Transverse colon (tissue), 4 donors: Measurements from ENCODE around the gene RPL10L. TPM values are rescaled to one million over a fixed set of nuclear protein-coding genes. Genes with fewer than 3 reads are reported as not detected.

ENCODE experiments used
- DNase-seq: peaks from one replicate; pipeline ENCODE4 v3.0.0-alpha.2; 2019
- H3K27ac ChIP-seq, 4 donors: fragments of 200-600 bp; sonication (generic); 2 replicates each; pipeline ENCODE4 v1.5.1; 2016 to 2018; ENCODE audit warnings: inconsistent platforms in 4 of 4
- H3K27me3 ChIP-seq: fragments of 200-600 bp; sonication (generic); 2 replicates; pipeline ENCODE4 v1.5.1; 2017; ENCODE audit warnings: inconsistent platforms
- H3K36me3 ChIP-seq, 4 donors: fragments of 200-600 bp; sonication (generic); 2 replicates each; pipeline ENCODE4 v1.5.1; 2017 to 2019; ENCODE audit warnings: inconsistent platforms in 4 of 4
- H3K4me1 ChIP-seq, 4 donors: fragments of 200-600 bp; sonication (generic); 2 replicates each; pipeline ENCODE4 v1.5.1; 2017 to 2020; ENCODE audit warnings: inconsistent platforms in 4 of 4
- H3K4me3 ChIP-seq, 4 donors: fragments of 200-600 bp; sonication (generic); 1 replicate in 1 of 4; 2 replicates in 3 of 4; pipeline versions ENCODE4 v1.5.1 to v1.6.1; 2017 to 2019; ENCODE audit warnings: inconsistent platforms in 4 of 4
- H3K9me3 ChIP-seq, 2 donors: fragments of 200-600 bp; sonication (generic); 2 replicates each; pipeline ENCODE4 v1.5.1; 2017 to 2019; ENCODE audit warnings: inconsistent platforms in 2 of 2
- EP300 ChIP-seq: sonication (generic); formaldehyde crosslinking; IDR thresholded peaks from one replicate; pipeline ENCODE4 v1.6.1; 2017; ENCODE audit warnings: antibody characterized with exemption, low read depth
- POLR2A ChIP-seq: fragments of 450-650 bp; IDR thresholded peaks from one replicate; pipeline ENCODE4 v1.6.1; 2016; ENCODE audit warnings: antibody characterized with exemption, mild to moderate bottlenecking, moderate library complexity
- POLR2AphosphoS5 ChIP-seq, 3 donors: sonication (generic); formaldehyde crosslinking; IDR thresholded peaks; one replicate each; pipeline ENCODE4 v1.6.1; 2016; ENCODE audit warnings: antibody characterized with exemption in 3 of 3
- WGBS, 2 donors: methylation state at CpG; one replicate each; pipeline ENCODE4 v1.1.5; 2018; ENCODE audit warnings: low coverage in 1 of 2; 5-methylcytosine and 5-hydroxymethylcytosine counted together
- in situ Hi-C, 4 donors: fragments of 200-750 bp; cut with MboI; loops; one replicate each; pipeline versions ENCODE4 v1.15.0 to v1.15.1; 2017; ENCODE audit warnings: low sequenced_read_pairs in 3 of 4, low pct_ligation_motif_present in 1 of 4, low pct_unique_long_range_greater_than_20kb in 1 of 4
- intact Hi-C: fragments of 100-400 bp; cut with DNase I; formaldehyde crosslinking; loops from one replicate; pipeline ENCODE4 v1.15.1; 2023; ENCODE audit warnings: low total_unique reads
- total RNA-seq, 4 donors: library from RNA; depleted of rRNA; stranded (reverse); fragments of >200 nt; gene quantifications; one replicate each; pipeline ENCODE4 v1.1.0, GENCODE V29; 2016
- TF ChIP-seq, protein P1 (sequence below), 5 experiments: fragments of 200-600 bp in 3 of 5; fragments of 450-650 bp in 2 of 5; sonication (generic) in 3 of 5; IDR thresholded peaks; 1 replicate in 2 of 5; 2 replicates in 3 of 5; pipeline ENCODE4 v1.5.1; 2016 to 2017; ENCODE audit warnings: antibody characterized with exemption in 5 of 5, inconsistent platforms in 3 of 5, mild to moderate bottlenecking in 2 of 5, moderate library complexity in 1 of 5

The RPL10L gene
- total RNA-seq, 4 donors from 2014 or later = 8.6 to 65.5 (median 15.5) TPM

DNA sequence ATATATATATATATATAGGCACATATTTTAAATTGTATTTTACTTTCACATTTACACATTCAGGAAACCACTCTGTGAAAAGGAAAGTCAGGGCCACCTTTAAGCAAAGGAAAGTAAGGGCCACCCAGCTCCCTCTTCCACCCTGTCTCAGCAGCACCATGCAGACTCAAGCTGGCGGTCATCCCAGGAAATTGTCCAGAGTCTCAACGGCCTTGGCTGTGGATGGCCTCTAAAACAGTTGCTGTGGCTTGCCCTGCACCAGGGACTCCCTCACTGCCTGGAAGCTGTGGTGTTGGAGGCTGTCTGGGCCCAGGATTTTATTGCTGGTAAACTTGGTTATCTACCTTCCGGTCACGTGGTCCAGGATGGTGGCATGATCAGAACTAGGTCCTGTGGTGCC lies 11.8 kb upstream of the RPL10L start:
- no peak for DNase-seq
- in situ Hi-C loops = no loop called here
- no peak for TF ChIP-seq EP300
- no peak for TF ChIP-seq POLR2AphosphoS5 (IDR thresholded peaks at IDR 0.05)
- TF ChIP-seq, protein P1, sequence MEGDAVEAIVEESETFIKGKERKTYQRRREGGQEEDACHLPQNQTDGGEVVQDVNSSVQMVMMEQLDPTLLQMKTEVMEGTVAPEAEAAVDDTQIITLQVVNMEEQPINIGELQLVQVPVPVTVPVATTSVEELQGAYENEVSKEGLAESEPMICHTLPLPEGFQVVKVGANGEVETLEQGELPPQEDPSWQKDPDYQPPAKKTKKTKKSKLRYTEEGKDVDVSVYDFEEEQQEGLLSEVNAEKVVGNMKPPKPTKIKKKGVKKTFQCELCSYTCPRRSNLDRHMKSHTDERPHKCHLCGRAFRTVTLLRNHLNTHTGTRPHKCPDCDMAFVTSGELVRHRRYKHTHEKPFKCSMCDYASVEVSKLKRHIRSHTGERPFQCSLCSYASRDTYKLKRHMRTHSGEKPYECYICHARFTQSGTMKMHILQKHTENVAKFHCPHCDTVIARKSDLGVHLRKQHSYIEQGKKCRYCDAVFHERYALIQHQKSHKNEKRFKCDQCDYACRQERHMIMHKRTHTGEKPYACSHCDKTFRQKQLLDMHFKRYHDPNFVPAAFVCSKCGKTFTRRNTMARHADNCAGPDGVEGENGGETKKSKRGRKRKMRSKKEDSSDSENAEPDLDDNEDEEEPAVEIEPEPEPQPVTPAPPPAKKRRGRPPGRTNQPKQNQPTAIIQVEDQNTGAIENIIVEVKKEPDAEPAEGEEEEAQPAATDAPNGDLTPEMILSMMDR (IDR thresholded peaks at IDR 0.05) = no peak
- no peak for TF ChIP-seq POLR2A
- Histone ChIP-seq H3K9me3 (peaks cover 0 to 7% of the 10 kb centered on the region in 2 donors), H3K4me1 (no peaks in the 10 kb centered on the region), H3K4me3 (no peak overlapping the region), H3K27me3 (no peaks in the 10 kb centered on the region), H3K27ac (no peak overlapping the region), H3K36me3 (peaks cover 0 to 4% (median 0%) of the 10 kb centered on the region in 4 donors)
- intact Hi-C loops = no loop called here
- WGBS, 2 donors = 83% methylated on average over 4 of the region's 4 CpGs; no CpG with 5 or more reads in 1 of the 2 donors

- in situ Hi-C loops = no loop called here
- WGBS, 2 donors = 14 to 37% methylated on average over 1 of the region's 1 CpG
Observed at GRCh38 chr14:46661728-46662127, 10.1 kb upstream of the RPL10L start.

DNA sequence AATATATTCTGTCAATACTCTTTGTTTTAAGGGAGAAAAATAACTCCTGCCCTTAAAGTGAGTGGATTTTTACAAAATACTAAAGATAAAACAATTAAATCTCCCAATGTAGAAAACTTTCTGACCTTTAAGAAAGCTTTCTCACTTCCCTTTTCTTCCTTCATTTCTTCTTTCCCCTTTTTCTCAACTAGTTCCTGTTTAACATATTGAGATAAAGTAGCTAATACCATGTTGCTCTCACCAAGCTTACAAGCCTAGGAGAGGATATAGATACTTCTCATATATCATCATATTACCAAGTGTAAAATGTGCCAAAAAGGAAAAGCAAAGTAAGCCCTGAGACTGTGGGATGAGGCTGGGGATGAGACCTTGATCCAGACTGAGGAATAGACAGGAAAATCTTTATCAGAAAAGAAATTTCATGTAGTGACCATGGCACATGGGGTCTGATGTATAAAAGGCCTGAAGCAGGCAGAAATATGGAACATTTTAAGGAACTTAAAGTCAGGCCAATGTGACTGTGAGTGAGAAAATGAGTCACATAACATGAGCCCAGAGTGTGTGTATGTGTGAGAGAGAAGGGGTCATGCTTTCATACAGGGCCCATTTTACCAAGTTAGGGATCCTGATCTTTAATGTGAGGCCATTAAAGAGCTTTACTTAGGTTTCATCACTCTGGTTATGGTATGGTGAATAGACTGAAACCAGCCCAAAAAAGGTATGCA lies 1.6 kb upstream of the RPL10L start:
- Histone ChIP-seq H3K27ac (no peak overlapping the region), H3K4me1 (no peaks in the 10 kb centered on the region), H3K27me3 (no peaks in the 10 kb centered on the region), H3K9me3 (peaks cover 0 to 2% of the 10 kb centered on the region in 2 donors), H3K36me3 (no peaks in the 10 kb centered on the region), H3K4me3 (no peak overlapping the region)
- in situ Hi-C loops (no loop called here), intact Hi-C loops (no loop called here)
- DNase-seq = no peak
- TF ChIP-seq POLR2AphosphoS5 (IDR thresholded peaks at IDR 0.05) (no peak), EP300 (no peak), POLR2A (no peak)
- TF ChIP-seq, protein P1 (IDR thresholded peaks at IDR 0.05) = no peak

More at GRCh38 chr14:46661728-46662127, 10.1 kb upstream of the RPL10L start:
- Histone ChIP-seq H3K4me3 (no peak overlapping the region), H3K9me3 (peaks cover 0 to 7% of the 10 kb centered on the region in 2 donors), H3K36me3 (peaks cover 0 to 4% (median 0%) of the 10 kb centered on the region in 4 donors), H3K27ac (no peak overlapping the region), H3K27me3 (no peaks in the 10 kb centered on the region), H3K4me1 (no peaks in the 10 kb centered on the region)
- TF ChIP-seq POLR2AphosphoS5 (IDR thresholded peaks at IDR 0.05) (no peak), POLR2A (no peak), EP300 (no peak)
- TF ChIP-seq, protein P1 (IDR thresholded peaks at IDR 0.05) = no peak
- no peak for DNase-seq
- intact Hi-C loops = no loop called here

DNA sequence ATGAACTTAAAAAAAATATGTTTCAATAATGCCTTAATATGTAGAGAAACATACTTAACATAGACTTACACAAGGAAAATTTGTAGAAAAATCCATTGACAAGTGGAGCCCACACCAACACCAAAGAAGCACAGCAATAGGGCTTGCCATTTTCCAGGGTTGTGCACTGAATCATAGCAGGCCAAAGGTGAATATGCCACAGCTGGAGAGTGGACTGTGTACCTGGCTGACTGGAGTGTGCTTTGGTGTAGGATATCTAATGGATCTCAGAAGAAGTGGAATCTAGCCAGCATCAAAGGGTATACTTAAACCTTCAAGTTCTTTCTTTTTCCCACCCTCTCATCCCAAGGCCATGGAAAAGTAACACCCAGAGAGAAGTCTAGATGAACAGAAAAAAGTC lies 4.8 kb downstream of the RPL10L start:
- H3K4me3 ChIP-seq = no peak overlapping the region
- intact Hi-C loops (no loop called here), in situ Hi-C loops (no loop called here)
- H3K27ac ChIP-seq = no peak overlapping the region
- no peaks in the 10 kb centered on the region for H3K27me3 ChIP-seq
- peaks cover 0 to 2% of the 10 kb centered on the region in 2 donors for H3K9me3 ChIP-seq
- H3K36me3 ChIP-seq = no peaks in the 10 kb centered on the region
- TF ChIP-seq POLR2AphosphoS5 (IDR thresholded peaks at IDR 0.05) (no peak), POLR2A (no peak), EP300 (no peak)
- TF ChIP-seq, protein P1 (IDR thresholded peaks at IDR 0.05) = no peak
- H3K4me1 ChIP-seq = no peaks in the 10 kb centered on the region
- no peak for DNase-seq
